NT2/D1 (cell line): ENCODE measurements around the gene VWA5B2.

Experiments
- YY1 ChIP-seq: IDR thresholded peaks from 2 replicates; pipeline ENCODE4 v1.6.1; 2011; ENCODE audit not compliant: insufficient read length, insufficient read depth
- ZNF274 ChIP-seq: IDR thresholded peaks from 2 replicates; pipeline ENCODE4 v1.6.1; 2011; ENCODE audit warnings: mild to moderate bottlenecking, low read depth, low read length

GRCh38 chr3:184200825-184201224, 28.6 kb upstream of the VWA5B2 start:
- TF ChIP-seq ZNF274 (no peak), YY1 (no peak)
